Aorta (tissue), 5 donors: Measurements from ENCODE around the gene TRPM2. TPM values are rescaled to one million over a fixed set of nuclear protein-coding genes. Genes with fewer than 3 reads are reported as not detected.
"Not testable (repeated sequence)": the region's sequence is repeated elsewhere in the genome, so short reads cannot be mapped to it uniquely, and the experiment has no call there.

ENCODE experiments used
- ATAC-seq: fragments of 200-7000 bp; cut with Tn5 transposase; one replicate; pipeline ENCODE4 v1.9.1; 2022; ENCODE audit warnings: moderate library complexity; ENCODE audit not compliant: low FRiP score
- DNase-seq, 2 donors: peaks; one replicate each; pipeline ENCODE4 v3.0.0-alpha.2; 2020
- H3K27ac ChIP-seq, 2 donors: one replicate each; pipeline ENCODE4 v1.5.1; 2013; ENCODE audit warnings: low read length in 2 of 2, mild to moderate bottlenecking in 2 of 2, moderate library complexity in 2 of 2, control low read depth in 1 of 2, inconsistent platforms in 1 of 2, low read depth in 1 of 2
- H3K27me3 ChIP-seq, 2 donors: one replicate each; pipeline ENCODE4 v1.6.1; 2013; ENCODE audit warnings: control low read depth in 1 of 2, low read length in 1 of 2, mild to moderate bottlenecking in 1 of 2, moderate library complexity in 1 of 2; ENCODE audit not compliant: insufficient read depth in 2 of 2, control insufficient read depth in 1 of 2
- H3K36me3 ChIP-seq, 2 donors: one replicate each; pipeline ENCODE4 v1.6.1; 2013; ENCODE audit warnings: control low read depth in 1 of 2, low read length in 1 of 2, mild to moderate bottlenecking in 1 of 2; ENCODE audit not compliant: insufficient read depth in 2 of 2, control insufficient read depth in 1 of 2
- H3K4me1 ChIP-seq, 2 donors: one replicate each; pipeline ENCODE4 v1.6.1; 2013; ENCODE audit warnings: low read length in 2 of 2, control low read depth in 1 of 2, mild to moderate bottlenecking in 1 of 2, moderate library complexity in 1 of 2; ENCODE audit not compliant: insufficient read depth in 2 of 2, control insufficient read depth in 1 of 2
- H3K4me3 ChIP-seq, 2 donors: one replicate each; pipeline ENCODE4 v1.5.1; 2013; ENCODE audit warnings: low read length in 2 of 2, control low read depth in 1 of 2, mild to moderate bottlenecking in 1 of 2
- H3K9me3 ChIP-seq: one replicate; pipeline ENCODE4 v1.6.1; 2013; ENCODE audit warnings: mild to moderate bottlenecking, low read length; ENCODE audit not compliant: control insufficient read depth
- WGBS, 2 donors: extraction: QIAGEN DNeasy Blood & Tissue Kit; methylation state at CpG; one replicate each; pipeline ENCODE4 v1.1.7; 2013; 5-methylcytosine and 5-hydroxymethylcytosine counted together
- intact Hi-C, 2 donors: fragments of 100-400 bp; cut with DNase I; formaldehyde crosslinking; loops; one replicate each; pipeline versions ENCODE4 v1.14.2 to v1.15.0; 2022
- polyA plus RNA-seq, 2 donors: library from polyadenylated mRNA; stranded (reverse); fragments of 200-250 nt; gene quantifications; one replicate each; pipeline ENCODE4 v1.2.3, GENCODE V29; 2013
- total RNA-seq, 2 donors: library from RNA; stranded (reverse); fragmentation: NEBNext Ultra II Directional; extraction: Animal tissue kit (Norgen Biotek cat#: 25700); gene quantifications; one replicate each; pipeline ENCODE4 v1.2.1, GENCODE V29; 2021
- donor health status: healthy with polysubstance abuse.
- donor health status: Bipolar disorder and iron deficiency.
- donor health status: DM: no; HTN: no; CAD: no.
- donor health status: DM: no; HTN: no; CAD: no.
- donor health status: DM: yes; HTN: yes; CAD: no.

Gene TRPM2
- total and polyA plus RNA-seq, 4 donors, result 2.2 to 15.8 (median 5.9) TPM

GRCh38 chr21:44337449-44337848, 16.0 kb upstream of the TRPM2 start:
- 74 to 84% methylated on average over 3 of the region's 3 CpGs for WGBS, 2 donors
- DNase-seq (no peak), ATAC-seq (no peak)
- H3K27me3 ChIP-seq, result no peaks in the 10 kb centered on the region
- H3K4me1 ChIP-seq, result peaks cover 0 to 4% of the 10 kb centered on the region in 2 donors
- no peaks in the 10 kb centered on the region for H3K9me3 ChIP-seq
- no peak overlapping the region for H3K27ac ChIP-seq
- intact Hi-C loops, result loop anchor here in 1 of 2 donors (5.0 to 10.0 kb wide), 2 partner anchors 35 to 477 kb away; partner anchors contain the start of genes PFKL and SUMO3
- no peak overlapping the region for H3K4me3 ChIP-seq
- no peaks in the 10 kb centered on the region for H3K36me3 ChIP-seq

GRCh38 chr21:44337941-44338895, 15.2 kb upstream of the TRPM2 start:
- DNase-seq (peak; percentile 82 to 85), ATAC-seq (peak; percentile 53)
- peak overlapping the region in 1 of 2 donors; percentile 28 for H3K4me3 ChIP-seq
- H3K4me1 ChIP-seq, result peaks cover 0 to 4% of the 10 kb centered on the region in 2 donors
- WGBS, 2 donors, result 5 to 7% methylated on average over 27 to 47 of the region's 47 CpGs
- H3K36me3 ChIP-seq, result no peaks in the 10 kb centered on the region
- no peaks in the 10 kb centered on the region for H3K27me3 ChIP-seq
- intact Hi-C loops, result loop anchor here (2.0 to 10.0 kb wide), 3 partner anchors 36 to 477 kb away; partner anchors contain the start of genes PFKL (in 2 of the 2) and SUMO3 (in 1 of the 2)
- H3K27ac ChIP-seq, result peak overlapping the region in 1 of 2 donors; percentile 53
- H3K9me3 ChIP-seq, result no peaks in the 10 kb centered on the region

- Histone ChIP-seq H3K27me3 (no peaks in the 10 kb centered on the region), H3K4me1 (peaks cover 0 to 4% of the 10 kb centered on the region in 2 donors), H3K36me3 (no peaks in the 10 kb centered on the region), H3K4me3 (peak within 1 kb of the TSS; percentile 69 to 87), H3K27ac (peak within 1 kb of the TSS; percentile 53 to 99), H3K9me3 (no peaks in the 10 kb centered on the region)
- intact Hi-C loops, result loop anchor here (2.0 to 10.0 kb wide), 3 partner anchors 37 to 476 kb away; partner anchors contain the start of genes PFKL (in 2 of the 2) and SUMO3 (in 1 of the 2)
- DNase-seq (peak; percentile 96 to 98), ATAC-seq (peak; percentile 98)
- 1% methylated on average over 57 to 90 of the region's 90 CpGs for WGBS, 2 donors
Observed at GRCh38 chr21:44338971-44339910, 14.2 kb upstream of the TRPM2 start, which contains the start of gene CFAP410. TSS of gene CFAP410 (minus strand) at chr21:44339390. CDS start at chr21:44339194, 196 bp downstream.

- intact Hi-C loops, result loop anchor here in 1 of 2 donors (5.0 kb wide), 1 partner anchor 115 kb away; the partner anchor contains the start of gene LRRC3
- H3K4me1 ChIP-seq, H3K27ac ChIP-seq, ATAC-seq, DNase-seq, H3K36me3 ChIP-seq, H3K4me3 ChIP-seq, H3K9me3 ChIP-seq, H3K27me3 ChIP-seq: not testable (repeated sequence)
- 85% methylated on average over 12 of the region's 12 CpGs for WGBS, 2 donors
Observed at GRCh38 chr21:44341726-44342458, 11.5 kb upstream of the TRPM2 start.

- H3K27me3 ChIP-seq, H3K4me3 ChIP-seq, ATAC-seq, H3K9me3 ChIP-seq, H3K4me1 ChIP-seq, DNase-seq, H3K36me3 ChIP-seq, H3K27ac ChIP-seq: not testable (repeated sequence)
- intact Hi-C loops, result loop anchor here in 1 of 2 donors (5.0 kb wide), 1 partner anchor 114 kb away; the partner anchor contains the start of gene LRRC3
- WGBS, 2 donors, result 87% methylated on average over 8 of the region's 8 CpGs
Observed at GRCh38 chr21:44342981-44343380, 10.4 kb upstream of the TRPM2 start.

- H3K27ac ChIP-seq, result no peak overlapping the region
- H3K4me1 ChIP-seq, result peaks cover 0 to 4% of the 10 kb centered on the region in 2 donors
- H3K4me3 ChIP-seq, result no peak overlapping the region
- H3K36me3 ChIP-seq, result no peaks in the 10 kb centered on the region
- 80 to 81% methylated on average over 17 of the region's 17 CpGs for WGBS, 2 donors
- intact Hi-C loops, result loop anchor here in 1 of 2 donors (5.0 kb wide), 1 partner anchor 113 kb away; the partner anchor contains the start of gene LRRC3
- DNase-seq, result no peak
- H3K9me3 ChIP-seq, result no peaks in the 10 kb centered on the region
- no peaks in the 10 kb centered on the region for H3K27me3 ChIP-seq
- peak; percentile 8 for ATAC-seq
Observed at GRCh38 chr21:44344541-44345183, 8.8 kb upstream of the TRPM2 start.

- Histone ChIP-seq H3K36me3 (no peaks in the 10 kb centered on the region), H3K27me3 (no peaks in the 10 kb centered on the region), H3K4me3 (no peak overlapping the region), H3K4me1 (no peaks in the 10 kb centered on the region), H3K9me3 (no peaks in the 10 kb centered on the region), H3K27ac (no peak overlapping the region)
- ATAC-seq, result no peak
- no peak for DNase-seq
- WGBS, 2 donors, result 58 to 64% methylated on average over 11 of the region's 11 CpGs
- intact Hi-C loops, result no loop called here
Observed at GRCh38 chr21:44345495-44345894, 7.9 kb upstream of the TRPM2 start.
